GM13977 (cell line): ENCODE measurements around the gene CREB5.

Experiments
- DNase-seq: peaks from one replicate; pipeline ENCODE4 v3.0.0; 2012; ENCODE audit warnings: low spot score
- in situ Hi-C: fragments of 300-500 bp; cut with MboI; formaldehyde crosslinking; loops from one replicate; pipeline ENCODE4 v1.12.0; 2022; ENCODE audit warnings: low sequenced_read_pairs, low pct_unique_long_range_greater_than_20kb, mixed read lengths, inconsistent platforms; ENCODE audit not compliant: unreplicated experiment
- TF ChIP-seq, protein P1 (sequence below): IDR thresholded peaks from 2 replicates; pipeline ENCODE4 v1.5.1; 2012; ENCODE audit warnings: mild to moderate bottlenecking, control low read depth; ENCODE audit not compliant: insufficient read depth; ENCODE audit errors: extremely low read depth, missing control alignments

CREB5 gene

DNA sequence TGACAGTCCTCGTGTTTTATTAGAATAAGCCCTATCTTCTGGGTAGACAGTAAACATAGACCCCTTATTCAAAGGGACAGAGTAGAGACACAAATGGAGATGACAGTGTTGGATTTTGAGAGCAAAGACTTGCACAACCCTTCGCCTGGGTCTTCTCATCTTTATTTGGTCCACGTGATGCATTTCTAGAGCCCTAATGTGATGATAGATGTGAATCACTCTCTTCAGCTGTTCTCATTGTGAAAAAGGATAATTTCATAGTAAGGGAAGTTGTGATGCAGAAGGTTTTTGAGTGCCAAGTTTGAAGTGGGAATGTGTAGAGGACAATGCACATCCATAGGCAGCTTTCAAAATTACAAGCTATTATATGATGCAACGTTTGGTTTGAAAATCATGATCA lies 86.3 kb downstream of the CREB5 start:
- TF ChIP-seq, protein P1, sequence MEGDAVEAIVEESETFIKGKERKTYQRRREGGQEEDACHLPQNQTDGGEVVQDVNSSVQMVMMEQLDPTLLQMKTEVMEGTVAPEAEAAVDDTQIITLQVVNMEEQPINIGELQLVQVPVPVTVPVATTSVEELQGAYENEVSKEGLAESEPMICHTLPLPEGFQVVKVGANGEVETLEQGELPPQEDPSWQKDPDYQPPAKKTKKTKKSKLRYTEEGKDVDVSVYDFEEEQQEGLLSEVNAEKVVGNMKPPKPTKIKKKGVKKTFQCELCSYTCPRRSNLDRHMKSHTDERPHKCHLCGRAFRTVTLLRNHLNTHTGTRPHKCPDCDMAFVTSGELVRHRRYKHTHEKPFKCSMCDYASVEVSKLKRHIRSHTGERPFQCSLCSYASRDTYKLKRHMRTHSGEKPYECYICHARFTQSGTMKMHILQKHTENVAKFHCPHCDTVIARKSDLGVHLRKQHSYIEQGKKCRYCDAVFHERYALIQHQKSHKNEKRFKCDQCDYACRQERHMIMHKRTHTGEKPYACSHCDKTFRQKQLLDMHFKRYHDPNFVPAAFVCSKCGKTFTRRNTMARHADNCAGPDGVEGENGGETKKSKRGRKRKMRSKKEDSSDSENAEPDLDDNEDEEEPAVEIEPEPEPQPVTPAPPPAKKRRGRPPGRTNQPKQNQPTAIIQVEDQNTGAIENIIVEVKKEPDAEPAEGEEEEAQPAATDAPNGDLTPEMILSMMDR, result no peak
- in situ Hi-C loops, result no loop called here

DNA sequence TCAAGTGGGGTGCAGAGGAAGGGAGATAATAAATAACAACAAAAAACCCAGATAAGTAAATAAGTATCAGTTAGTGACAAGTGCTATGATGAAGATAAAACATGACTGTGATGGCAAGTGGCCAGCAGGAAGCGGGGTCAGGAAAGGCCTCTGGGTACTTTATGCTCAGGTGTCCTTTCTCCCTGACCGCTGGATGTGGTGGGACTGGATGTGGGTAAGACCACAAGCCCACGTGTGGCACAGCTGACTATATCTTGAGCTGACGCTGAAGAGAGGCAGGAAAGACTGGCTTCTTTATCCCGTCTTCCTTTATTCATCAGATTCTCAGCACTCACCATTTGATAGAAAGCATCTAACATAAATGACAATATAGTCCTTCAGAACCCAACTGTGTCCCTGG lies 87.8 kb downstream of the CREB5 start:
- no peak for DNase-seq
- in situ Hi-C loops, result no loop called here
- TF ChIP-seq, protein P1, result no peak

More for the DNA sequence above, 86.3 kb downstream of the CREB5 start:
- no peak for DNase-seq

DNA sequence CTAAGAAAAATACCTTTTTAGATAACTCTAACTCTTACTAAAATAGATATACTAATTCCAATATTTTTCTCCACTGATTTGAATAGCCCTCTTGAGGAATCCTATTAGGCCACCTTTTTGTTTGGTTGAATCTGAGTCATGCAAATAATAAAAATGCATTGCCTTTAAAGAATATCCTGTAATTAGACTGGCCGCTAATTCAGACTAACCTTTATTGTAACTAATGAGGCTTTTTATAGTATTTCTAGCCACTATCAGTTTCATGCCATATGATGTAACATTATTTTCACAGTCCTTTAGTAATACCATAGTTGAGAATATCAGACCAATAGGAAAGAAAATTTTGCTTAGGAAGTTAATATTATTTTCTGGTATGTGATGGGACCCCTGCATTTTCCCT lies 90.1 kb downstream of the CREB5 start:
- in situ Hi-C loops, result no loop called here
- DNase-seq, result no peak
- TF ChIP-seq, protein P1, result no peak

DNA sequence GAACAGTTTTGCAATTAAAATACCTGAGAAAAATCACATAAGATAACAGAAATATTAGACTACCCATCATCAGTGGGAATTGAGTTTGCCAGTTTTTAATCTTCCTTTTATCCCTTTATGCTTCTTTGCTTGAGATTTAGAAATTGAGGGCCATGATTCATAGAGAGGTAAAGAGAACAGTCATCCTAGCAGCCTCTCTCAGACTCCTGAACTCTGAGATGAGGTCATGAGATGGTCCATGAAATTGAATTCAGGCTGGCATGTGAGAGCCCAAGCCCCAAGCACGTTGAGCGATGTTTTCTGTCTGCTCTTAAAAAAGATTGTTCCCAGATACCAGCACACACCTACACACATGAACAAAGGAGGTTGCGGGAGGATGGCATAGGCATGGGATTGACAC lies 91.1 kb downstream of the CREB5 start:
- TF ChIP-seq, protein P1, result no peak
- DNase-seq, result no peak
- in situ Hi-C loops, result no loop called here

DNA sequence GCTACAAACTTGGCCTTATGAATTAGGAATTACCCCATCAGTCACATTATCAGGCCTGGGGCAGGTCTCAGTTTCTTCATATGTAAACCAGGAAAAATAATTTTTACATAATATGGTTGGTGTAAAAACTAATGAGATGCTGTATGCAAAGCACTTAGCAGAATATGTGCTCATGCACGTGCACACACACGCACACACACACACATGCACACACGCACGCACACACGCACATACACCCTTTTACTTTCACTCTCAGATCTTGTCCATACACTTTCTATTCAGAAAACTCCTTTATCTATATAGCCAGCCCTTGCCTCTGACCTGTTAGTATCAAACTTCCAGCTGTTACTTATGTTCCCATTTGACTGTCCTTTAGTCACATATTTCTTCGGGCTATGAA lies 92.7 kb downstream of the CREB5 start:
- in situ Hi-C loops, result no loop called here
- no peak for DNase-seq
- TF ChIP-seq, protein P1, result no peak

DNA sequence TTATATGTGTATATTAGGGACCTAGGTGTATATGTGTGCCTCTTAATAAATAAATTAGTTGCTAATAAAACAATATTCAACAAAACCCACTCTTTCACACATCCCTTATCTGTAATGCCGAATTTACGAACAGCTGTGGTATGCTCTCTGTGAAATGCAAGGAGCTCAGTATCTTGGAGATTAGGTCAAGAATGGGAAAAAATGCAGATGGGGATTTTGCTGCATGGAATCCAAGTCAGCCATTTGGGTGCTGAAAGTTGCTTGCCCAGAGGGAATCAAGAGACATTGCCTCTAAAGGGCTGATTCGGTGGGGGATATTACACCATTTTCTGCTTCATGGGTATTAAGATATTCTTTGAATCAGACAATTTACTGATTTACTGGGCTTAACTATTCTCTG lies 93.5 kb downstream of the CREB5 start:
- in situ Hi-C loops, result no loop called here
- TF ChIP-seq, protein P1, result no peak
- DNase-seq, result no peak
